ENCODE data around the gene TUBA3D.
"Not testable (repeated sequence)": the region's sequence is repeated elsewhere in the genome, so short reads cannot be mapped to it uniquely, and the experiment has no call there.

TUBA3D gene

DNA sequence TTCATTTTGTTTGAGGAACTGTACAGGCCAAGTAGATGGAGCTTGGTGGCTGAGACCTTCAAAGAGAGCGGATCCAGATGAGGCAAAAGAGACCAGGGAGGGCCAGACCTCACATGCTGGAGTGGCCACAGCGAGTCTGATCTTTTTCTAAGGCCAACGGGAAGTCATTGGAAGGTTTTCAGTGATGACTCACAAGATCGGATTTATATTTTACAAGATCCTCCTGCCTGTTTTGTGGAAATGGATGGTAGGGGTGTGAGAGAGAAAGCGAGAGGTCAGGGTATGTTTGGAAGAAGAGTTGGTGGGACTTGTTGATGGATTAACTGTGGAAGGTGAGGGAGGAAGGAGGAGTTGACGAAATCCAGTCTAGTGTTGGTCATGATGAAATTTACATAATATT lies 44.6 kb upstream of the TUBA3D start (continued):
- TF ChIP-seq, protein P1, sequence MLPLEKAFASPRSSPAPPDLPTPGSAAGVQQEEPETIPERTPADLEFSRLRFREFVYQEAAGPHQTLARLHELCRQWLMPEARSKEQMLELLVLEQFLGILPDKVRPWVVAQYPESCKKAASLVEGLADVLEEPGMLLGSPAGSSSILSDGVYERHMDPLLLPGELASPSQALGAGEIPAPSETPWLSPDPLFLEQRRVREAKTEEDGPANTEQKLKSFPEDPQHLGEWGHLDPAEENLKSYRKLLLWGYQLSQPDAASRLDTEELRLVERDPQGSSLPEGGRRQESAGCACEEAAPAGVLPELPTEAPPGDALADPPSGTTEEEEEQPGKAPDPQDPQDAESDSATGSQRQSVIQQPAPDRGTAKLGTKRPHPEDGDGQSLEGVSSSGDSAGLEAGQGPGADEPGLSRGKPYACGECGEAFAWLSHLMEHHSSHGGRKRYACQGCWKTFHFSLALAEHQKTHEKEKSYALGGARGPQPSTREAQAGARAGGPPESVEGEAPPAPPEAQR (tag by site-specific recombination; IDR thresholded peaks at IDR 0.05) = no peak
- no peak for TF ChIP-seq ZBTB8A (tag by site-specific recombination; IDR thresholded peaks at IDR 0.05)

DNA sequence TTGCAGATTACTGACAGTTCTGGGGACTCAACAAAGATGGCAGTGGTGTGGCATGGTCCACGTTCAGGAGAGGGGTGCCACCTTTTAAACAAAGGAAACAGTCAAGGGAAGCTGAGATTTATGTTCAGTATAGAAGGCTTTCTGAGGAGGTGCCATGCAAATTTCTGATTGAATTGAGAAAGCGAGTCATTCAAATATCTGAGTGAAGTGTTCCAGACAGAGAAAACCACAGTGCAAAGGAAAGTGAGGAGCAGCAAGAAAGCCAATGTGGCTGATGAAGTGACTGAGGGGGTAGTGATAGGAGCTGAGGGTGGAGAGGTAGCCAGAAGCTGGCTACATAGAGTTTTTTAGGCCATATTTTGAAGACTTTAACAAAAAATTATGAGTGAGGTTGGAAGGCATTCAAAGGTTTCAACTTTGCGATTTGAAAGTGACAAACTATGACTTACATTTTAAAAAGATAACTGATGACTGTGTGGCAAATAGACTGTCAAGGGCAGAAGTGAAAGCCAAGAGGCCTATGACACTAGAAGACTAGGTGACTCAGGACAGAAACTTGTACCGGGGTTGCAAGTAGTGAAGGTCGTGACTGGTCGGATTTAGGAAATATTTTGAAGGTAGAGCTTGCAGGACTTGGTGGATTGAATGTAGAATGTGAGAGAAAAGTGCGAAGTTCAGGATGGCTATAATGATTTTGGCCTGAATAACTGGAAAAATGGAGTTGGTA lies 35.0 kb upstream of the TUBA3D start:
- CTCF ChIA-PET; H3K27ac ChIP-seq (ENCODE audit: extremely low read depth, low read depth, low read length); H3K9me3 ChIP-seq (ENCODE audit: control insufficient read depth, insufficient read depth, low read depth, low read length); POLR2A ChIA-PET; H3K4me1 ChIP-seq (ENCODE audit: control insufficient read depth, insufficient read depth, low read length); H3K4me3 ChIP-seq (ENCODE audit: low read depth, low read length); H3K36me3 ChIP-seq (ENCODE audit: control insufficient read depth in 2 of 2, insufficient read depth in 1 of 2, low read length in 2 of 2): not testable (repeated sequence)

DNA sequence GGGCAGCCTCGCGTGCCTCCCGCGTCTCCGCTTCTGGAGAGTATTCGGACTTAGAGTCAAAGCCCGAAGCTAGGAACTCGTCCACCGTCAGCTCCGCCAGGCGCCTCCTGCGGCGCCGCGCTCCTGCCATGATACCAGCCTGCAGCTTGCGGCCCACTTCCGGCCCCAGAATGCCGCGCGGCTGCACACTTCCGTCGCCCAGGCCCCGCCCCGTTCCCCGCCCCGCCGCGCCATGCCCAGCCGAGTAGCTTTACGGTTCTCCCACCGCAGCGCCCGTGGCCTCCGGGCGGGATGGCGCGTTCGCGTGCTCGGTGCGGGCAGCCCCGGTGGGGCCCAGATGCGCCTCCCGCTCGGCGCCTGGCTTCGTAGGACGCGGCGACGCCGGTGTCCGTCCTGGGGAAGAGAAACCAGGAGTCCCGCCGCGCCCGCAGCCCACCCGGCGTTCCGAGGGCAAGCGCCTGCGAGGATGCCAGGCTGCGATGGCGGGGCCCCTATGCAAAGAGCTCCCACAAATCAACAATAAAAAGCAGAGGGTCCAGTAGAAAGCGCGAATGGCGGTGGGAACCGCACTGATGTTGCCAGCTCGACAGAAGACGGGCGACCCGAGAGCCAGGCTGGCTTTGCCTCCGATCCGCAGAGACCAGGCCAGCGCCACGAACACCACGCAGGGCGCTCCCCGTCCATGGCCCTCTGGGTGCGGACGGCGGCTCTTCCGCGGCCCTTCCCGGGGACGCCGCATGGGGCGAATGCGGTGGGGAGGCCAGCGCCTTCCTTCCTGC lies 31.0 kb upstream of the TUBA3D start:
- CTCF ChIA-PET; H3K4me1 ChIP-seq (ENCODE audit: control insufficient read depth, insufficient read depth, low read length); H3K27ac ChIP-seq (ENCODE audit: extremely low read depth, low read depth, low read length); H3K9me3 ChIP-seq (ENCODE audit: control insufficient read depth, insufficient read depth, low read depth, low read length); POLR2A ChIA-PET; H3K4me3 ChIP-seq (ENCODE audit: low read depth, low read length); H3K36me3 ChIP-seq (ENCODE audit: control insufficient read depth in 2 of 2, insufficient read depth in 1 of 2, low read length in 2 of 2): not testable (repeated sequence)

DNA sequence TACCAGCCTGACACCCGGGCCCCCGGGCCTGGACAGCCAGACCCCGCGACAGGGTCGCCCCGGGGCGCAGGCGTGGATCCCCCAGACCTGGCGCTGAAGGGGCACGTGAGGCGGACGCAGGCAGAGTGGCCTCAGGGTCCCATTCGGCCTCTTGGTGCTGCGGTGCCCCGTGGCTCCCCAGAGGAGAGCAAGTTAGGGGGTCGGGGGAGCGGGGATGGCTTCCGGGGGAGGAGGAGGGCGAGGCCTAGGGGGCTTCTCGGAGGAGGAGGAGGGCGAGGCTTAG lies 30.5 kb upstream of the TUBA3D start:
- CTCF ChIA-PET, POLR2A ChIA-PET: not testable (repeated sequence)

DNA sequence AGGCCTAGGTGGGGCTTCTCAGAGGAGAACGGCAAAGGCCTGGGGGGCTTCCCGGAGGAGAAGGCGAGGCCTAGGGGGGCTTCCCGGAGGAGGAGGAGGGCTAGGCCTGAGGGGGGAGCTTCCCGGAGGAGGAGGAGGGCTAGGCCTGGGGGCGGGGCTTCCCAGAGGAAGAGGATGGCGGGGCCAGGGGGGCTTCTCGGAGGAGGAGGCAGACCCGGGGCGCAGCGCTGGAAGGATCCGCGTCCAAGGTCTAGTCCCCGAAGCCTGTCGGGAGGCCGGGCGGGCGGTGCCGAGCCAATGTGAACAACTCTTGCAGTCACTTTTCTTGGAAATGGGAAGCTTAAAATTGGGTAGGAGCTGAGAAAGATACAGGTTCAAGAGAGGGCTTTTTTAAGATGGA lies 30.0 kb upstream of the TUBA3D start:
- ChIA-PET CTCF (no interaction called here), POLR2A (no interaction called here)
- H3K27ac ChIP-seq (ENCODE audit: extremely low read depth, low read depth, low read length) = no peak overlapping the region
- no peak overlapping the region for H3K4me3 ChIP-seq (ENCODE audit: low read depth, low read length)
- TF ChIP-seq KLF16 (tag by site-specific recombination; IDR thresholded peaks at IDR 0.05) = no peak
- H3K36me3 ChIP-seq (ENCODE audit: control insufficient read depth in 2 of 2, insufficient read depth in 1 of 2, low read length in 2 of 2) = no peaks in the 10 kb centered on the region
- no peaks in the 10 kb centered on the region for H3K4me1 ChIP-seq (ENCODE audit: control insufficient read depth, insufficient read depth, low read length)
- no peaks in the 10 kb centered on the region for H3K9me3 ChIP-seq (ENCODE audit: control insufficient read depth, insufficient read depth, low read depth, low read length)

More for the DNA sequence above, 30.5 kb upstream of the TUBA3D start:
- H3K9me3 ChIP-seq (ENCODE audit: control insufficient read depth, insufficient read depth, low read depth, low read length); H3K27ac ChIP-seq (ENCODE audit: extremely low read depth, low read depth, low read length); H3K4me1 ChIP-seq (ENCODE audit: control insufficient read depth, insufficient read depth, low read length); H3K36me3 ChIP-seq (ENCODE audit: control insufficient read depth in 2 of 2, insufficient read depth in 1 of 2, low read length in 2 of 2); H3K4me3 ChIP-seq (ENCODE audit: low read depth, low read length): not testable (repeated sequence)

DNA sequence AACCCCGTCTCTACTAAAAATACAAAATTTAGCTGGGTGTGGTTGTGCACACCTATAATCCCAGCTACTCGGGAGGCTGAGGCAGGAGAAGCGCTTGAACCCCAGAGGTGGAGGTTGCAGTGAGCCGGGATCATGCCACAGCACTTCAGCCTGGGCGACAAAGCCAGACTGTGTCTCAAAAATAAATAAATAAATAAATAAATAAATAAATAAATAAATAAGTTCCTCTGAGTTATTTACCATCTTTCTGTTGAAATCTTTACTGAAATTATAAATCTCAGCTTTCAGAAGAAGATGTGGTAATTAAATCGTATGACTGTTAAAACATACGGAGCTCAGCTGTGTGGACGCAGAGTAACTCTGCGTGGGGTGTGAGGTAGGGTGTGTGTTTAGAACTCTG lies 27.9 kb upstream of the TUBA3D start:
- H3K36me3 ChIP-seq (ENCODE audit: control insufficient read depth in 2 of 2, insufficient read depth in 1 of 2, low read length in 2 of 2); POLR2A ChIA-PET; H3K9me3 ChIP-seq (ENCODE audit: control insufficient read depth, insufficient read depth, low read depth, low read length); CTCF ChIA-PET; H3K27ac ChIP-seq (ENCODE audit: extremely low read depth, low read depth, low read length); H3K4me3 ChIP-seq (ENCODE audit: low read depth, low read length); H3K4me1 ChIP-seq (ENCODE audit: control insufficient read depth, insufficient read depth, low read length): not testable (repeated sequence)
- TF ChIP-seq ZNF623 (tag by site-specific recombination; IDR thresholded peaks at IDR 0.05) (peak; percentile 22; the same call in 1 of the 2 replicates), ZNF394 (tag by site-specific recombination; IDR thresholded peaks at IDR 0.05; ENCODE audit: borderline replicate concordance) (peak; percentile 62; the same call in 1 of the 2 replicates), ZNF555 (tag by site-specific recombination; conservative IDR thresholded peaks at IDR 0.05) (peak; percentile 41), ZNF426 (tag by site-specific recombination; IDR thresholded peaks at IDR 0.05) (peak; percentile 51)
- TF ChIP-seq, protein P2, sequence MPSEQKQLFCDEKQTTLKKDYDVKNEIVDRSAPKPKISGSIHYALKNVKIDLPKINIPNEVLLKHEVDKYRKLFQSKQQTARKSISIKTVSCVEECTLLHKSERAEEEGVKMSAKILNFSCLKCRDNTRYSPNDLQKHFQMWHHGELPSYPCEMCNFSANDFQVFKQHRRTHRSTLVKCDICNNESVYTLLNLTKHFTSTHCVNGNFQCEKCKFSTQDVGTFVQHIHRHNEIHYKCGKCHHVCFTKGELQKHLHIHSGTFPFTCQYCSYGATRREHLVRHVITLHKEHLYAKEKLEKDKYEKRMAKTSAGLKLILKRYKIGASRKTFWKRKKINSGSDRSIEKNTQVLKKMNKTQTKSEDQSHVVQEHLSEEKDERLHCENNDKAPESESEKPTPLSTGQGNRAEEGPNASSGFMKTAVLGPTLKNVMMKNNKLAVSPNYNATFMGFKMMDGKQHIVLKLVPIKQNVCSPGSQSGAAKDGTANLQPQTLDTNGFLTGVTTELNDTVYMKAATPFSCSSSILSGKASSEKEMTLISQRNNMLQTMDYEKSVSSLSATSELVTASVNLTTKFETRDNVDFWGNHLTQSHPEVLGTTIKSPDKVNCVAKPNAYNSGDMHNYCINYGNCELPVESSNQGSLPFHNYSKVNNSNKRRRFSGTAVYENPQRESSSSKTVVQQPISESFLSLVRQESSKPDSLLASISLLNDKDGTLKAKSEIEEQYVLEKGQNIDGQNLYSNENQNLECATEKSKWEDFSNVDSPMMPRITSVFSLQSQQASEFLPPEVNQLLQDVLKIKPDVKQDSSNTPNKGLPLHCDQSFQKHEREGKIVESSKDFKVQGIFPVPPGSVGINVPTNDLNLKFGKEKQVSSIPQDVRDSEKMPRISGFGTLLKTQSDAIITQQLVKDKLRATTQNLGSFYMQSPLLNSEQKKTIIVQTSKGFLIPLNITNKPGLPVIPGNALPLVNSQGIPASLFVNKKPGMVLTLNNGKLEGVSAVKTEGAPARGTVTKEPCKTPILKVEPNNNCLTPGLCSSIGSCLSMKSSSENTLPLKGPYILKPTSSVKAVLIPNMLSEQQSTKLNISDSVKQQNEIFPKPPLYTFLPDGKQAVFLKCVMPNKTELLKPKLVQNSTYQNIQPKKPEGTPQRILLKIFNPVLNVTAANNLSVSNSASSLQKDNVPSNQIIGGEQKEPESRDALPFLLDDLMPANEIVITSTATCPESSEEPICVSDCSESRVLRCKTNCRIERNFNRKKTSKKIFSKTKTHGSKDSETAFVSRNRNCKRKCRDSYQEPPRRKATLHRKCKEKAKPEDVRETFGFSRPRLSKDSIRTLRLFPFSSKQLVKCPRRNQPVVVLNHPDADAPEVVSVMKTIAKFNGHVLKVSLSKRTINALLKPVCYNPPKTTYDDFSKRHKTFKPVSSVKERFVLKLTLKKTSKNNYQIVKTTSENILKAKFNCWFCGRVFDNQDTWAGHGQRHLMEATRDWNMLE (tag by site-specific recombination; conservative IDR thresholded peaks at IDR 0.05; ENCODE audit: low read depth) = peak; percentile 55

DNA sequence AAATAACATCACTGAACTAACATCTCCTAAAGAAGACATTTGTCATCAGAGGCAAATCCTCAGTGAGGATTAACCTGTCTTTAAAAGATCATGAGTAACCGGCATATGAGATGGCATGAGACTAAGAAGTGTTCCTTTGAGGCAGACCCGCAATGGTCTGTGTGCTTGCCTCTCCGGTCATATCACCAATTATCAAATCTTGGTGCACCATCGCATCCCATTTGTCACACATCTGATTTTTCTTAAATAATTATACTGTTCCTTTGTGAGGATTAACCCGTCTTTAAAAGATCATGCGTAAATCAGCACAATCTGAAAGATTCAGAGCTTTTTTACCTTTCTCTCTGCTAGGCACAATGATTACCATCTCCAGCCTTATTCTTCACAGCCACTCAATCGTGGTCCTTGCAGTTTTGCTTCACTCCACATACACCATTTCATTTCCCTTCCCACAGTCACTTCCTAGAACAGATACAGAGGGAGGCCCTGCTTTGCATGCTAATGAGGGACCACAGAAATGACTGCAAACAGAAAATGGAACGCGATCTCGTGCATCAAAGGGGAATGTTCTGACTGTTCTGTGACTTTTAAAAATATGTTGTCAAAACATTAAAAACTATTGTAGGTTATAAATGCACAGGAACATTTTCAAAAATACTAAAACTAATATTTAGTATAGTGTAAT lies 24.5 kb upstream of the TUBA3D start:
- H3K4me3 ChIP-seq (ENCODE audit: low read depth, low read length); POLR2A ChIA-PET; H3K4me1 ChIP-seq (ENCODE audit: control insufficient read depth, insufficient read depth, low read length); H3K27ac ChIP-seq (ENCODE audit: extremely low read depth, low read depth, low read length); H3K36me3 ChIP-seq (ENCODE audit: control insufficient read depth in 2 of 2, insufficient read depth in 1 of 2, low read length in 2 of 2); H3K9me3 ChIP-seq (ENCODE audit: control insufficient read depth, insufficient read depth, low read depth, low read length): not testable (repeated sequence)
- CTCF ChIA-PET = interaction anchor here (1.6 kb wide), 1 partner anchor 41 kb away, joined by 3 read pairs; the partner anchor contains the start of gene MZT2A
